HG02623 (cell line): ENCODE measurements around the gene TRAF3IP3.
A peak's percentile ranks its signal among the peaks of the same experiment; 100 is the strongest.

Experiments
- ATAC-seq: cut with Tn5 transposase; IDR thresholded peaks from one replicate; pipeline ENCODE4 v1.9.1; 2021; ENCODE audit warnings: moderate library complexity; ENCODE audit not compliant: unreplicated experiment

The TRAF3IP3 gene

GRCh38 chr1:209755926-209756614, at the start of gene TRAF3IP3:
Gene TRAF3IP3 (plus strand): TSS chr1:209756053. CDS start chr1:209760040, 3,987 bp downstream.
- peak; percentile 70 for ATAC-seq

DNA sequence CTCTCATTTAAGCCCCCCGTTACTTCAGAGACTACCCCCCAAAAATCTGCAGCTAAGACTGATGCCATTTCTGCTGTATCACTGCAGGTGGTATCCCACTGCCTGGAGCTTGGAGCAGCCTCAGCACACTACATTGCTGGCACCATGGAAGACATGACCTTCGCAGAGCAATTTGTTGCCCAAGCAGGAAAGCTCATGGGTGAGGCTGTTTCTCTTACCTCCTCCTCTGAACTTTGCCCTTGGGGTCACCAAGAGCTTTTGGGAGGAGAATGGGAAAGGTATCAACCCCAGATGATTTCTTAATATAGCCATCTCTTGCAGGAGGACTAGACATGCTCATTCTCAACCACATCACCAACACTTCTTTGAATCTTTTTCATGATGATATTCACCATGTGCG, 49.2 kb upstream of the TRAF3IP3 start:
- no peak for ATAC-seq

DNA sequence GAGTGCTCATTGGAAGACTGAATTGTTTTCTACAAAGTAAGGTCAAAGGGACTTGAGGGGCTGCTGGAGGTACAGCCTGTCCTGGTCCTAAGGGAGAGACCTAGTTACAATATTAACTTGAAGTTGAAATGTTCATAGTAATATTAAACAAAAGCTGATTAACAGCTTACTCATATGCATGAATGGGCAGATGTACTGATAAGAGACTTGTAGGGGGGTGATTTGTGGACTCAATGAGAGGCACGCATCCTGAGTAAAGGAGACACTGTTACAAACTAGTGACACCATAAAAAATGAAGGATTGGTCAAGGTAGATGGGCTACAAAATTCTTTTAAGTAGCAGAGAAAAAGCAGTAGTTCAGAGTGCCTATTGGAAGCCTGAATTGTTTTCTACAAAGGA, 48.5 kb upstream of the TRAF3IP3 start:
- no peak for ATAC-seq

GRCh38 chr1:209708297-209708696, 47.6 kb upstream of the TRAF3IP3 start:
- no peak for ATAC-seq

DNA sequence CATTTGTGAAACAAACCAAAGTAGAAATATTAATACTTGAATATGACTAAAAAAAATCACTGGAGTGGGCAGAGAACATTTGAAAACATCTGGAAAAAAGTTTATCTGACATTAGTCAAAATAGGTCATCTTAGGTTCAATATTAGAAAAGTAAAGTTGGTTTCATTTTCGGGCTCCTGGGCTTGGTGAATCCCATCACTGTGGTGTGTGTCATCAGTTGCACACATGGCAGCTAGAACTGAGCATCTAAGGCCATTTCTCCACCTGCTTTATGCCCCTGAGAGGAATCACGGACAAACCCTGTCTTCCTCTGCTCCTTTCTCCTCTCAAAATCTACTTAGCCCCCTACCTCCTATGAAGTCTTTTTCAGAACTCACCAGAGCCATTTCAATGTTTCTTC, 45.8 kb upstream of the TRAF3IP3 start:
- ATAC-seq = peak; percentile 45

DNA sequence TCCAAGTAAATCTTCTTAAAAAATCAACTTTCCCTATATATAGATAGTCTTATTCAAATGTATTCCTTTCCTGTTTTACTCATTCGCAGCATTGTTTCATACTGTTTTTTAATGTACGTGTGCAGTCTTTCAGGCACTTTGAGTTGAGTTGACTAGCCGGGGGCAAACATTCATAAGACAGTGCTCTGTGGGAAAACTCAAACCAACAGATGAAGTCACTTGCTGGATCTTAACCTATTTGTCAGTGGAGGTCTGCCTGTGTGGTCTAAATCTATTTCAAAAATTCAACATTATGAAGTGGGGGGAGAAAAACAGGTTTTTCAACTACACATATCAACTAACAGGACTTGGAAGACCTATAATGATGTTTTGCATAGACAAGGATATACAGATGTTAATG, 45.0 kb upstream of the TRAF3IP3 start:
- ATAC-seq = no peak

DNA sequence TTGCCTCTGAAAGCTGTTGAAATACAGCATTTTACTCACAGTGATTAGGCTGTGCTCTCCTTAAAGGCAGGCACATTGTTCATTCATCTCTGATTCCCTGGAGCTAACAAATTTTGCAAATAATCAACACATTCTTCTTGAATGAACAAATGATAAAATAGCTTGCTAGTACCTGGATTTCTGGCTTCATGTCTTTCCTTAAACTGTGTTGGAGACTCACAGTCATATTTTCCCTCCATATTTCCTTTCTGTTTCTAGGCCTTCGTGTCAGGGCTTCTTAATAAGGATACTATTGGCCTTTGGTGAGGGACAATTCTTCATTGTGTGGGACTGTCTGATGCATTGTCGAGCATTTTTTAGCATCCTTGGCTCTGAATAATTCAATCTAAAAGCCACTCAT, 41.5 kb upstream of the TRAF3IP3 start:
- ATAC-seq = no peak

DNA sequence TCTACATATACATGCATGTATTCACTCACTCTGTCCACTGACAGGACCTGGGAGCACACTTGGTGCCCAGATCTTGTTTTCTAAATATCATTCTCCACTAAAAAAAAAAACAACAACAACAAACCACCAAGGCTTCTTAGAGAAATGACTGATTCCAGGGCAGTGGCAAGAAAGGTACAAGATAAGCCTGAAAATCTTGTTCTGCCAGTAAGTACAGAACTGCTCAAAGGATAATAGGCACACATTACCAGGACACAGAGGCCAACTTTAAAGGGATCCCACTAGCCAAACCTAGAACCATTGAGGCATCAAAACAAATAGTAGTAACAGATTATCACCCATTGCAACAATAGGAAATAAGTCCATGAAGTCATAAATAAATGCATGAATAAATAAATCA, 40.5 kb upstream of the TRAF3IP3 start:
- ATAC-seq = no peak

DNA sequence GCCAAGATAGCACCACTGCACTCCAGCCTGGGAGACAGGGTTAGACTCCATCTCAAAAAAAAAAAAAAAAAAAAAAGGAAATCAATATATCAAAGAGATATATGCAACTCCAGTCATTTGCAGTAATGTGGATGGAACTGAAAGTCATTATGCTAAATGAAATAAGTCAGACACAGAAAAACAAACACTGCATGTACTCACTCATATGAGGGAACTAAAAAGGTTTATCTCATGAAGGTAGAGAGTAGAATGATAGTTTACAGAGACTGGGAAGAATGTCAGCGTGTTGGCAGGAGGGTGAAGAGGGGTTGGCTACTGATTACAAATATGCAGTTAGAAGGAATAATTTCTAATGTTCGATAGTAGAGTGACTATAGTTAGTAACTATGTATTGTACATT, 38.0 kb upstream of the TRAF3IP3 start:
- no peak for ATAC-seq

DNA sequence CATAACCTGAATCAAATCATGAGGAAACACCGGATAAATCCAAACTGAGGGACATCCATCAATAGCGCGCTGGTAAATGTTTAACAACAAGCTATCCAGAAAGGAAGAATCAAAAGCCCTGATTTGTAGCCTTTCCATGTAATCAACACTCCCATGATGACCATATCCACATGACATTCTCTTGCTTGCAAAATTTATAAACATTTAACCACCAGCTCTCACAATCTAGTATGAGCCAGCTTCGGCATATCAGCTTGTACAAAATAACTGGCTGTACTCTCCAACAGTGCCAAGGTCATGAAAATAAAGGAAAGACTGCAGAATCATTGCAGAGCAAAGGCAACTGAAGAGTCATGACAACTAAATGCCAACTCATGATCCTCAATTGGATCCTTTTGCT, 35.5 kb upstream of the TRAF3IP3 start:
- ATAC-seq = no peak

GRCh38 chr1:209720826-209721225, 35.0 kb upstream of the TRAF3IP3 start:
- no peak for ATAC-seq

DNA sequence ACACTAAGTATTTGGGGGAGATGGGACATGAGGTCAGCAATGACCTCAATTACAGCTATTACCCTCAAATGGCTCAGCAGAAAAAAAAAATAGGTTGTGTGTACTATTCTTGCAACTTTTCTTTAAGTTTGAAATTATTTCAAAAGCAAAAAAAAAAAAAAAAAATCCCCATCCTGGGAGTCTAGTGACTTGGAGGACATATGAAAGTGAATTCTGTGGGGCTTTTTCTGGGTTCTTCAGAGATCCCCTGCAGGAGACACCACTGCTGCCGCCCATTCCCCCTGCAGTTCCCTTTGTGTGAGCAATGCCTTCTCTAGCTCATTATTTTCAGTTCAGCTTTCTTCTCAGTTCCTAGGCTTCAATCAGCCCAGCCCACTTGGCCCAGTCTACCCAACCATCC, 34.5 kb upstream of the TRAF3IP3 start:
- no peak for ATAC-seq

- ATAC-seq = no peak
Observed at GRCh38 chr1:209723265-209723664, 32.6 kb upstream of the TRAF3IP3 start.

DNA sequence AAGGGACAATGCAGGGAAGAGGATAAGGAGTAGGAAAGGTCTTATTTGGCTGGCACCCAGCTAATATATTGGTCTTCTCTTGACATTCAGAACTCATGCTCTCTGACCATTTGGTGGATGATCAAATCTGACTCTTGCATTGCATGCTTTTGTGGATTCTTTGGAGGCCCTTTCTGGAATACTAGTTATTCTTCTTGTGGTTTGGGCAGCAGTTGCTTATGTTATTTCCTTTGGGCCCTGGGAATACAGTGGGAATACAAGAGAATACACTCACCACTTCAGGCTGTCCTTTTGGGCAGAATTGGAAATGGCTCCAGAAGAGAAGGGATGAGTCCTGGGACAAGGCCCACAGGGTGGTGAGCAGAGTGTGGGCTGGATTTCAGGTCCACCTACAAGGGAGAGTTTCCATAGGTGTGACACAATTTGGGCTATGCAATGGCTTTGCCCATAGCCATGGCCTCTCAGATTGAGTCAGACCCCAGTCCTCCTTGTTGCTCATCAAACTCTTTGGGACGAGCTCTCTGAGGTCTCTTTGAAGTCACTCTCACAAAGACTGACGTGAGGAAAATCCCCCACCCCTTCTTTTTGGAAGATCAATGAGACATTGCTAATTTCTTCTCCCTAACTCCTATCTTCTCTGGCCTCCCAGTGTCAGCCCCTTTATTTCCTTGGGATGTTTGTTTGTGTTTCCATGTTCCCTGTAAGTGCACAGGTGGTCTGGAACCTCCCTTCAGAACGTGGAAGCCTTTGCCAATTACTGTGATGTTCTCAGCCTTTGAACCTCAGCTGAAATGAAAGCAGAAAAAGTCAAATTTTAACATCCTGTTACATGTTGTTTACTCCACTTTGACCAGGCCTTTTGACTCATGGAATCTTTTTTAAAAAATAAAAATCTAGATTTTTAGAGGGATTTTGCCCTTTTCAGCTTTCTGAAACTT, 31.8 kb upstream of the TRAF3IP3 start:
- peak; percentile 50 for ATAC-seq

- no peak for ATAC-seq
Observed at GRCh38 chr1:209727286-209727685, 28.6 kb upstream of the TRAF3IP3 start.

DNA sequence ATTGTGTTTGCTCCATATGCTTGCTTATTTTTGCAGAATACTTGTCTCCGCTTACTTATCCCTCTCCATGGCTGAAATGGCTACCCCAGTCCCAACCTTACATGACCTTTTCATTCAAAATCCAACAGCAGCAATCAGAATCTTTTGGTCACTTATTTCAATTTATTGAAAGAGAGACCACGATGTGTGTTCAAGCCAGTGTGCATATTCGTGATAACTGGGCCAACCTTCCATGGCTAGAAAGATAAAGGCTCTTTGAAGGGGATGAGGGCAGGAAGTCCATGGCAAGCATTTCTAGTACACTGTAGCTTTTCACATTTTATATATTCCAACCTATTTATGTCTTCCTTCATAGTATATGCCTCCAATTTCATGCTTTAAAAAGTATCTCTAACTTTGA, 28.1 kb upstream of the TRAF3IP3 start:
- no peak for ATAC-seq

- no peak for ATAC-seq
Observed at GRCh38 chr1:209728466-209728865, 27.4 kb upstream of the TRAF3IP3 start.

GRCh38 chr1:209729436-209729835, 26.4 kb upstream of the TRAF3IP3 start:
- no peak for ATAC-seq

DNA sequence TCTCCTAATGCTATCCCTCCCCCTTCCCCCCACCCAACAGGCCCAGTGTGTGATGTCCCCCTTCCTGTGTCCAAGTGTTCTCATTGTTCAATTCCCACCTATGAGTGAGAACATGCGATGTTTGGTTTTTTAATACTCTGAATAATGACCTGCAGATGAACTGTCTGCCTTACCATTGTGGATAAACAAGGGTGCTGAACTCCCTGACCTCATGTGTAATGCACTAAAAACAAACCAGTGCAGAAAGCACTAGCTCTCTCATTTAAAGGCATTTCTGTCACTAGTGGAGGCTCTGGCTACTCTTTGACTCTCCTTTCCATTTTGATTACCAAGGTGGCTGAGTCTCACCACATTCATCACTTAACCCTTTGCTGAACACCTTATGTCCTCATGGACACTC, 23.1 kb upstream of the TRAF3IP3 start:
- no peak for ATAC-seq

GRCh38 chr1:209733409-209734192, 22.3 kb upstream of the TRAF3IP3 start:
- ATAC-seq = no peak

DNA sequence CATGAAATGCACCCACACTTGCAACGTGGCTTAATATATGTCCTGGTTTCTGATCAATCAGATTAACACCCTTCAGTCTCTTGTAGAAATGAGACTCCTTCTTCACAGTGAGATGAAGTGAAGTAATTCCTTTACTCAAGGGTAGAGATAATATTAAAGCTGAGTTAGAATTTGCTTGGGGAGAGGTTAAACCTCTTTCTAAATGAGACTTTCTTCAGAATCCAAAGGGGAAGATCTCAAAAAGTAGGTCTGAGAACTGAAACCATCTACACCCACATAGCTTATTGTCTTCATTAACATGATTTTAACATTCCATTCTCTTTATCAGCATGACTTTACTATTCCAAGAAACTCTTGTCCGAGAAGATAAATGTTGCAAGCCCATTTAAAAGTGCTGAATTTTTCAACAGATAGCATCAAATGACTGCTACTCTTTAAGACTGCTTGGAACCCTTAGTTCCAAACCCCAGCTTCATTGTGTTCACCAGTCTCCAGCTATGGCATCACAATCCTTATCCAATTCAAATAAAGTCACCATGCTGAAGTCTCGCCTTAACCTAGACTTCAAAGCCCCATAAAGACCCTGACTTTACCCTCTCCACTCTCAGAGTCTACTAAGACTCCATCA, 19.2 kb upstream of the TRAF3IP3 start:
- ATAC-seq = no peak
